DMS114 treated with DMSO at 0.1 percent for 48 hours (cell line): ENCODE results near the gene PCIF1.
"Not testable (repeated sequence)": the region's sequence is repeated elsewhere in the genome, so short reads cannot be mapped to it uniquely, and the experiment has no call there.

Source experiments
- DNase-seq: peaks from one replicate; lab custom pipeline; 2025; ENCODE audit not compliant: unreplicated experiment; lab: John Stamatoyannopoulos, UW

PCIF1 gene

GRCh38 chr20:45946149-45946970 lies 11.9 kb downstream of the PCIF1 start:
- DNase-seq = no peak

- DNase-seq = no peak
Observed at GRCh38 chr20:45947110-45947866, 12.8 kb downstream of the PCIF1 start.

GRCh38 chr20:45948261-45948733 lies 13.8 kb downstream of the PCIF1 start:
- DNase-seq = no peak

- DNase-seq = no peak
Observed at GRCh38 chr20:45948742-45949541, 14.5 kb downstream of the PCIF1 start.

- no peak for DNase-seq
Observed at GRCh38 chr20:45949542-45950329, 15.3 kb downstream of the PCIF1 start.

- no peak for DNase-seq
Observed at GRCh38 chr20:45950330-45950646, 15.8 kb downstream of the PCIF1 start.

- no peak for DNase-seq
Observed at GRCh38 chr20:45951925-45952834, 17.7 kb downstream of the PCIF1 start.

GRCh38 chr20:45952861-45953260 lies 18.4 kb downstream of the PCIF1 start:
- no peak for DNase-seq

GRCh38 chr20:45953672-45954071 lies 19.2 kb downstream of the PCIF1 start:
- no peak for DNase-seq

- not testable (repeated sequence) for DNase-seq
Observed at GRCh38 chr20:45956326-45956725, 21.8 kb downstream of the PCIF1 start.

- no peak for DNase-seq
Observed at GRCh38 chr20:45957021-45957941, 22.8 kb downstream of the PCIF1 start.

GRCh38 chr20:45958593-45958992 lies 24.1 kb downstream of the PCIF1 start:
- DNase-seq = no peak

GRCh38 chr20:45959126-45959525 lies 24.6 kb downstream of the PCIF1 start:
- DNase-seq = no peak

- DNase-seq = no peak
Observed at GRCh38 chr20:45959956-45960630, 25.6 kb downstream of the PCIF1 start.

- DNase-seq = no peak
Observed at GRCh38 chr20:45962031-45962755, 27.7 kb downstream of the PCIF1 start.

- DNase-seq = no peak
Observed at GRCh38 chr20:45963059-45964005, 28.8 kb downstream of the PCIF1 start.
